ENCODE data around the gene MLXIP.
"Not testable (repeated sequence)": the region's sequence is repeated elsewhere in the genome, so short reads cannot be mapped to it uniquely, and the experiment has no call there.

The MLXIP gene

DNA sequence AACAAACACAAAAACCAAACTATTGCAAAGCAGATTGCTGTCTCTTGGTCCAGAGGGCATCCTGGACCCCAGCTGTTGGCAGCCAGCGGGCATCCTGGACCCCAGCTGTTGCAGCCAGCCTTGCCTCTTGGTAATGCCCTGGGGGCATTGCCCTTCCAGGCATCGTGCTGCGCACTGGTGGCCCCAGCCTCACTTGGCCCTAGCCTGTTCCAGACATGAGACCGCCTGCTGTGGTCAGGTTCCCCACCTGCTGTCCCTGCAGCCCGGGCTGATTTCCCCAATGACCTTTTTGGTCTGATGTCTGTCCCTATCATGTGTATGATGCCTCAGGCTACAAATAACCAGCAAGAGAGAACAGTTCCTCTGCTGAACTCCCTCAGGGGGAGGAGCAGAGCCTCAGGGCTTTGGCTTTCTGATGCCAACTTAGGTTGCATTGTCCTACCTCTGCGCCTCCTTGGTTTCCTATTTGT lies 20.8 kb downstream of the MLXIP start:
- TF ChIP-seq, protein P1, sequence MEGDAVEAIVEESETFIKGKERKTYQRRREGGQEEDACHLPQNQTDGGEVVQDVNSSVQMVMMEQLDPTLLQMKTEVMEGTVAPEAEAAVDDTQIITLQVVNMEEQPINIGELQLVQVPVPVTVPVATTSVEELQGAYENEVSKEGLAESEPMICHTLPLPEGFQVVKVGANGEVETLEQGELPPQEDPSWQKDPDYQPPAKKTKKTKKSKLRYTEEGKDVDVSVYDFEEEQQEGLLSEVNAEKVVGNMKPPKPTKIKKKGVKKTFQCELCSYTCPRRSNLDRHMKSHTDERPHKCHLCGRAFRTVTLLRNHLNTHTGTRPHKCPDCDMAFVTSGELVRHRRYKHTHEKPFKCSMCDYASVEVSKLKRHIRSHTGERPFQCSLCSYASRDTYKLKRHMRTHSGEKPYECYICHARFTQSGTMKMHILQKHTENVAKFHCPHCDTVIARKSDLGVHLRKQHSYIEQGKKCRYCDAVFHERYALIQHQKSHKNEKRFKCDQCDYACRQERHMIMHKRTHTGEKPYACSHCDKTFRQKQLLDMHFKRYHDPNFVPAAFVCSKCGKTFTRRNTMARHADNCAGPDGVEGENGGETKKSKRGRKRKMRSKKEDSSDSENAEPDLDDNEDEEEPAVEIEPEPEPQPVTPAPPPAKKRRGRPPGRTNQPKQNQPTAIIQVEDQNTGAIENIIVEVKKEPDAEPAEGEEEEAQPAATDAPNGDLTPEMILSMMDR (IDR thresholded peaks at IDR 0.05; ENCODE audit: insufficient read depth, missing control alignments) = no peak
- FAIRE-seq (no peak), DNase-seq (ENCODE audit: insufficient read length, low spot score) (no peak)

DNA sequence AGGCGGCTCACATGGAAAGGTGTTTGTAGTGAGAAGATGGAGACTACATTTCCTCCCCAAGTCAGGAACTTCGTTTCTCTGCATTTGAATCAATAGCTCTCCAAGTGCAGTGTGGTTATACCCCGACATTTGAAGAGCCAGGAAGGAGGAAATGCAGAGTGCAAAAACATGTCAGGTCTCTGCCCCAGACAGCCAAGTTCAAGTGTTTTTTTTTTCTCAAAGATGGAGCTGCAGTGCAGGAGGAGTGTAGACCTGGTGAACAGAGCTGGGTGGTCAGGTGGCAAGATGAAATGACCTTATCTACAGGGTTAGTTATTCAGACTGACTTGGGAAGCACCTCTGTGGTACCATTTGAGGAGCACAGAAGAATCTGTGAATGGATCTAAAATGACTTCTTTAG lies 21.3 kb downstream of the MLXIP start:
- DNase-seq (ENCODE audit: insufficient read length, low spot score) (no peak), FAIRE-seq (no peak)
- TF ChIP-seq, protein P1 (IDR thresholded peaks at IDR 0.05; ENCODE audit: insufficient read depth, missing control alignments) = no peak

DNA sequence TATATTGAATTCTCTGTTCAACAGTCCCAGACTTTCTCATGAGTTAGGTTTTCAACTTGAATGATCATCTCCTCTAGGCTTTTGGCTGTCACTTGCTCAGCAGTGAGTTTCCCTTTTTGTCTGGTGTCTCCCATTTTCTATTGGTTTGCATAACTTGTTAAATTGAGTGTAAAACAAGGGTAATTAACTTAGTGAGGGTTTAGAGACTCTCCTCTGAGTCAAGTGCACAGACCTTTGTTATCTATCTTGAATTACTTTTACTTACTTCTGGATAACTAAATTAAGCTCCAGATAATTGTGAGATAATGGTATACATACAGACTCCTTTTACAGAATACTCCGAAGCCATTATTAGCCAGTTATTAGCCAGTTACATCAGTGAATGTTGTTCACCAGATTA lies 22.0 kb downstream of the MLXIP start:
- no peak for DNase-seq (ENCODE audit: insufficient read length, low spot score)
- FAIRE-seq = no peak
- TF ChIP-seq, protein P1 (IDR thresholded peaks at IDR 0.05; ENCODE audit: insufficient read depth, missing control alignments) = no peak

DNA sequence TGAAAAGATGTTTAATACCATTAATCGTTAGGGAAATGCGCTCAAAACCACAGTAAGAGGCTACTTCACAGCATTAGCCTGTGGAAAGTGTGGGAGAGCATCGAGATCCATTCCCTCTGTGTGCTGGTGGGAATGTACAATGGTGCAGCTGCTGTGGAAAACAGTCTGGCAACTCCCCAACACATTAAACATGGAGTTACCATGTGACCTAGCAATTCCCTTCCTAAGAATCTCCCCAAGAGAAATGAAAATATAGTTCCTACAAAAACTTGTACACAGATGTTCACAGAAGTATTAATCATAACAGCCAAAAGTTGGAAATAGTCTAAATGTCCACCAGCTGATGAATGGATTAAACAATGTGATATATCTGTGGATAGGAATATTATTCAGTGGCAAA lies 23.8 kb downstream of the MLXIP start:
- no peak for FAIRE-seq
- TF ChIP-seq, protein P1 (IDR thresholded peaks at IDR 0.05; ENCODE audit: insufficient read depth, missing control alignments) = no peak
- no peak for DNase-seq (ENCODE audit: insufficient read length, low spot score)

DNA sequence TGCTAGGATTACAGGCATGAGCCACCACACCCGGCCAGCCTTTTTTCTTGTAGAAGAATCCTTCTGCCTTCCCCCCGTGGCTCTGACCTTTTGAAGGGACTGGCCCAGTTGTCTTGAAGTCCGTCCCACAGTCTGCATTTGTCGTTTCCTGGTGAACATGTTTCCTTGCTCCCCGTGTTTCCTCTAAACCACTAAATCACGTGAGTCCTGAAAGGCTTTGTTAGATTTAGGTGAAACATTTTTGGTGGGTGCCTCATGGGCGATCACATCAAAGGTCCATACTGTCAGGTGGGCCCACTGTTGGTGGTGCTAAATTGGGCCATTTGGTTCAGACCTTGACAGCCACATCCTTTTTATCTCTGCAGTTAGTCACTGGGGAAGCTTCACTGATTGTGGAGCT lies 26.3 kb downstream of the MLXIP start:
- DNase-seq (ENCODE audit: insufficient read length, low spot score) (no peak), FAIRE-seq (no peak)
- TF ChIP-seq, protein P1 (IDR thresholded peaks at IDR 0.05; ENCODE audit: insufficient read depth, missing control alignments) = no peak

DNA sequence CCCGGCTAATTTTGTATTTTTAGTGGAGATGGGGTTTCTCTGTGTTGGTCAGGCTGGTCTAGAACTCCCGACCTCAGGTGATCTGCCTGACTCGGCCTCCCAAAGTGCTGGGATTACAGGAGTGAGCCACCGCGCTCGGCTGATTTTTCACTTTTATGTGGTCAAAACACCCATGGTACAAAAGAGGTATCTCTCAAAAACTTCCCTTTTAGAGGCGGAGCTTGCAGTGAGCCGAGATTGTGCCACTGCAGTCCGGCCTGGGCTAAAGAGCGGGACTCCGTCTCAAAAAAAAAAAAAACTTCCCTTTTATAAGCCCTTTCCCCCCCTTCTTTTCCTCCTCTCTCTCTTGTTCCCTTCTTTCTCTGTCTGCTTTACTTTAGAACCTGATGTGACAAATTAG lies 26.9 kb downstream of the MLXIP start:
- FAIRE-seq; DNase-seq (ENCODE audit: insufficient read length, low spot score): not testable (repeated sequence)

DNA sequence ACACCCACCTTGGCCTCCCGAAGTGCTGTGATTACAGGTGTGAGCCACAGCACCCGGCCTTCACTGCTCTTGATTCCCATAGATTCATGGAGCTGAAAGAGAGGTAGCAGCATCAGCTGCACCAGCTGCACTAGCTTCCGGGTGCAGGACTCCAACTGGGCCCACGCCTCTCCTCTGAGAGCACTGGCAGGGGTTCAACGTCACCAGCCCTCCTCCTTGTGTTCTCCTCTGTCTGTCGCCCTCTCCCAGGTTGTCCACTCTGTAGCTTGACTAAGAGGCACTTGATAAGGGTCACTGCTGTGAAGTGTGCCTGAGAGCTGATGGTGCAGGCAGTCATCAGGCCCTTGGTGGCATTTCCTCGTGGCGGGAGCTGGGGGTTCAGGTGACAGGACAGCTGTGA lies 28.3 kb downstream of the MLXIP start:
- FAIRE-seq (no peak), DNase-seq (ENCODE audit: insufficient read length, low spot score) (no peak)
- TF ChIP-seq, protein P1 (IDR thresholded peaks at IDR 0.05; ENCODE audit: insufficient read depth, missing control alignments) = no peak

DNA sequence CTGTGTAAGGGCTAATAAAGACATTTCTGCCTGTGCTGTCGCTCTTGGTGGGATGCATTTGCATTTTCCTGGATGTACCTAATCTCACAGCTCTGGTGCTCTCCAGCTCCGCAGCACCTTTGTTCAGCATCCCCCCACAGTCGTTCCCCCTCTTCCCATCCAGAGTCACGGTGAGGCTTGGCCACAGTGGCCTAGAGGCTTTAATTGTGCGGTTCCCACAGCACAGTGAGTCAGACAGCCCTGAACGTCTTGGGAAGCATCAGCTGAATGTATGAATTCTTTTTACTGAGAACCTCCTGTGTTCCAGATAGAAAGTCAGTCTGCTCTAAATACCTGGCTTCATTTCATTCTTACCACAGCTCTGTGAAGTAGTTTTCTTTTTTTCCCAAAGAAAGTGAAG lies 28.7 kb downstream of the MLXIP start:
- DNase-seq (ENCODE audit: insufficient read length, low spot score) = no peak
- no peak for FAIRE-seq
- TF ChIP-seq, protein P1 (IDR thresholded peaks at IDR 0.05; ENCODE audit: insufficient read depth, missing control alignments) = no peak

Measured in D721Med (cell line).